HepG2 (cell line): ENCODE data around the gene MECR.

Experiments used
- ATF4 ChIP-seq, 2 experiments: fragments of 450-650 bp in 1 of 2; sonication (generic) in 1 of 2; formaldehyde crosslinking; IDR thresholded peaks; 2 replicates each; pipeline versions ENCODE4 v1.5.0 to v1.8.0; 2020 to 2022; ENCODE audit warnings: mild to moderate bottlenecking in 1 of 2, missing genetic modification reagents in 1 of 2
- CTCF ChIP-seq: sonication (generic); formaldehyde crosslinking; IDR thresholded peaks from 2 replicates; pipeline ENCODE4 v1.5.0; 2020; ENCODE audit warnings: mild to moderate bottlenecking, missing genetic modification reagents, moderate library complexity
- EP300 ChIP-seq, 3 experiments: sonication (generic) in 1 of 3; formaldehyde crosslinking in 1 of 3; IDR thresholded peaks; 2 replicates each; pipeline versions ENCODE4 v1.5.1 to v1.6.1; 2011 to 2020; ENCODE audit warnings: low read depth in 2 of 3, low read length in 2 of 3, borderline replicate concordance in 1 of 3, improper control_type of control experiment in 1 of 3, mild to moderate bottlenecking in 1 of 3, missing genetic modification reagents in 1 of 3, moderate library complexity in 1 of 3
- KLF11 ChIP-seq: IDR thresholded peaks from 2 replicates; pipeline ENCODE4 v1.6.1; 2016; ENCODE audit warnings: missing compliant biosample characterization
- KLF16 ChIP-seq, 2 experiments: sonication (generic) in 1 of 2; formaldehyde crosslinking in 1 of 2; IDR thresholded peaks; 2 replicates each; pipeline versions ENCODE4 v1.6.1 to v1.8.0; 2016 to 2023; ENCODE audit warnings: missing genetic modification reagents in 2 of 2, missing compliant biosample characterization in 1 of 2
- MAF1 ChIP-seq: sonication (generic); formaldehyde crosslinking; IDR thresholded peaks from 2 replicates; pipeline ENCODE4 v1.5.0; 2020; ENCODE audit warnings: missing genetic modification reagents, borderline replicate concordance
- MATR3 ChIP-seq: sonication (generic); formaldehyde crosslinking; IDR thresholded peaks from 2 replicates; pipeline ENCODE4 v1.4.0; 2020; ENCODE audit warnings: missing genetic modification reagents
- POLR2A ChIP-seq, 2 experiments: IDR thresholded peaks; 2 replicates each; pipeline ENCODE4 v1.6.1; 2011; ENCODE audit warnings: low read depth in 2 of 2, low read length in 2 of 2, mild to moderate bottlenecking in 1 of 2, moderate library complexity in 1 of 2; ENCODE audit not compliant: insufficient read depth in 1 of 2
- PRDM15 ChIP-seq: sonication (generic); formaldehyde crosslinking; IDR thresholded peaks from 2 replicates; pipeline ENCODE4 v1.4.0; 2020; ENCODE audit warnings: missing genetic modification reagents
- RAD51 ChIP-seq: fragments of 450-650 bp; IDR thresholded peaks from 2 replicates; pipeline ENCODE4 v1.6.1; 2016; ENCODE audit warnings: borderline replicate concordance
- ZNF160 ChIP-seq: sonication (generic); formaldehyde crosslinking; IDR thresholded peaks from 2 replicates; pipeline ENCODE4 v1.8.0; 2022; ENCODE audit warnings: mild to moderate bottlenecking, inconsistent platforms, missing genetic modification reagents
- ZNF83 ChIP-seq: sonication (generic); formaldehyde crosslinking; IDR thresholded peaks from 2 replicates; pipeline ENCODE4 v1.4.0; 2020; ENCODE audit warnings: missing genetic modification reagents, mild to moderate bottlenecking, borderline replicate concordance

- TF ChIP-seq MAF1 (CRISPR knock-in tag): no peak
- TF ChIP-seq PRDM15 (CRISPR knock-in tag): no peak
- no peak for TF ChIP-seq POLR2A (IDR thresholded peaks at IDR 0.05; ENCODE audit: insufficient read depth in 1 of 2, low read depth in 2 of 2, low read length in 2 of 2)
- no peak for TF ChIP-seq RAD51
- no peak for TF ChIP-seq ZNF83
- no peak for TF ChIP-seq KLF16 (CRISPR knock-in tag; IDR thresholded peaks at IDR 0.05)
- no peak for TF ChIP-seq MATR3 (CRISPR knock-in tag)
- TF ChIP-seq KLF11 (CRISPR knock-in tag): no peak
- no peak for TF ChIP-seq CTCF (CRISPR knock-in tag)
- no peak for TF ChIP-seq ATF4 (CRISPR knock-in tag; IDR thresholded peaks at IDR 0.05)
- no peak for TF ChIP-seq ZNF160 (CRISPR knock-in tag)
- TF ChIP-seq EP300 (IDR thresholded peaks at IDR 0.05; ENCODE audit: low read depth in 2 of 2, low read length in 2 of 2): no peak
- TF ChIP-seq EP300 (CRISPR knock-in tag; IDR thresholded peaks at IDR 0.05; ENCODE audit: borderline replicate concordance): no peak
Measured at GRCh38 chr1:29186707-29187106, 44.0 kb downstream of the MECR start.
